Sigmoid colon (tissue), 4 donors: ENCODE results near the gene EVL.

Source experiments
- EP300 ChIP-seq, 4 donors: sonication (generic); formaldehyde crosslinking; IDR thresholded peaks; one replicate each; pipeline ENCODE4 v1.6.1; 2017; ENCODE audit warnings: antibody characterized with exemption in 4 of 4
- POLR2A ChIP-seq, 2 donors: fragments of 450-650 bp; IDR thresholded peaks; one replicate each; pipeline ENCODE4 v1.6.1; 2016; ENCODE audit warnings: antibody characterized with exemption in 2 of 2, mild to moderate bottlenecking in 2 of 2, moderate library complexity in 2 of 2
- POLR2AphosphoS5 ChIP-seq, 4 donors: sonication (generic); formaldehyde crosslinking; IDR thresholded peaks; one replicate each; pipeline ENCODE4 v1.6.1; 2017; ENCODE audit warnings: antibody characterized with exemption in 4 of 4
- TF ChIP-seq, protein P1 (sequence below), 4 experiments: fragments of 450-650 bp in 3 of 4; fragments of 200-600 bp in 1 of 4; IDR thresholded peaks; one replicate each; pipeline ENCODE4 v1.5.1; 2016 to 2019; ENCODE audit warnings: antibody characterized with exemption in 4 of 4, mild to moderate bottlenecking in 3 of 4, moderate library complexity in 2 of 4

DNA sequence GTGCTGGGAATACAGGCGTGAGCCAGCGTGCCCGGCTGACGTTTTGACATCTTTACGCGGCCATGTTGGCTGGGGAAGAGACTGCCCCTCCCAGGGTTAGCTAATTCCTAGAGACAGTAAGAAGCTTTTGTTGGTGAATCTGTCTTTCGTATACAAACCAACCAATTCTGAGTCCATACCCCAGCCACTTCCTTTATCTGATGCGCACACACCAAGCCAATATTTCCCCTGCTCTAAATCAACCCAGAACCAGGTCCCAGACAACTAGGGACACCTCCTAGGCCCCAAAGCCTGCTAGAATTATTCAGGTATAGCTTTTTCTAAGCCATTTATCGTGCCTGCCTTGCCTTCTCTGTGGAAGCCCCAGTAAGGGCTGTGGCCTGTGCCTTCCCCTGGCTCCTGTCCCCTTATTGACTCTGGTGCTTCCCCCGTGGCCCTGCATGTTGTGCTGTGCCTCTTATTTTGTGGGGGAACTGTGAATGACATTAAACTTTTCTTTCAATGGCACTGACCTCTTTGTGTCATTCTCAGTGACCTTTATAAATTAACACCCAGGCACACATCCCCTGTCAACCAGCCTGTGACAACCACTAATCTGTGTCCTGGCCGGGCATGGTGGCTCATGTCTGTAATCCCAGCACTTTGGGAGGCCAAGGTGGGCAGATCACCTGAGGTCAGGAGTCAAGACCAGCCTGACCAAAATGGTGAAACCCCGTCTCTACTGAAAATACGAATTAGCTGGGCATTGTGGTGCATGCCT is 10.7 kb upstream of the EVL start:
- TF ChIP-seq, protein P1, sequence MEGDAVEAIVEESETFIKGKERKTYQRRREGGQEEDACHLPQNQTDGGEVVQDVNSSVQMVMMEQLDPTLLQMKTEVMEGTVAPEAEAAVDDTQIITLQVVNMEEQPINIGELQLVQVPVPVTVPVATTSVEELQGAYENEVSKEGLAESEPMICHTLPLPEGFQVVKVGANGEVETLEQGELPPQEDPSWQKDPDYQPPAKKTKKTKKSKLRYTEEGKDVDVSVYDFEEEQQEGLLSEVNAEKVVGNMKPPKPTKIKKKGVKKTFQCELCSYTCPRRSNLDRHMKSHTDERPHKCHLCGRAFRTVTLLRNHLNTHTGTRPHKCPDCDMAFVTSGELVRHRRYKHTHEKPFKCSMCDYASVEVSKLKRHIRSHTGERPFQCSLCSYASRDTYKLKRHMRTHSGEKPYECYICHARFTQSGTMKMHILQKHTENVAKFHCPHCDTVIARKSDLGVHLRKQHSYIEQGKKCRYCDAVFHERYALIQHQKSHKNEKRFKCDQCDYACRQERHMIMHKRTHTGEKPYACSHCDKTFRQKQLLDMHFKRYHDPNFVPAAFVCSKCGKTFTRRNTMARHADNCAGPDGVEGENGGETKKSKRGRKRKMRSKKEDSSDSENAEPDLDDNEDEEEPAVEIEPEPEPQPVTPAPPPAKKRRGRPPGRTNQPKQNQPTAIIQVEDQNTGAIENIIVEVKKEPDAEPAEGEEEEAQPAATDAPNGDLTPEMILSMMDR (IDR thresholded peaks at IDR 0.05), result no peak
- no peak for TF ChIP-seq POLR2A (IDR thresholded peaks at IDR 0.05)
- TF ChIP-seq EP300 (IDR thresholded peaks at IDR 0.05), result no peak
- no peak for TF ChIP-seq POLR2AphosphoS5 (IDR thresholded peaks at IDR 0.05)
